Neuron (in vitro differentiated cells): ENCODE data around the gene UBASH3B.
"Not testable (repeated sequence)": the region's sequence is repeated elsewhere in the genome, so short reads cannot be mapped to it uniquely, and the experiment has no call there.

Experiments used
- H2AFZ ChIP-seq: one replicate; pipeline ENCODE4 v1.6.1; 2013; ENCODE audit warnings: low read depth, mild to moderate bottlenecking, inconsistent platforms, low read length, moderate library complexity
- H3K27me3 ChIP-seq: one replicate; pipeline ENCODE4 v1.6.1; 2013; ENCODE audit warnings: low read length; ENCODE audit not compliant: insufficient read depth
- H3K36me3 ChIP-seq: one replicate; pipeline ENCODE4 v1.6.1; 2013; ENCODE audit warnings: low read length; ENCODE audit not compliant: insufficient read depth
- H3K4me1 ChIP-seq: one replicate; pipeline ENCODE4 v1.6.1; 2013; ENCODE audit warnings: low read length; ENCODE audit not compliant: insufficient read depth
- H3K4me3 ChIP-seq: 2 replicates; pipeline ENCODE4 v1.5.1; 2013; ENCODE audit warnings: mild to moderate bottlenecking, low read length, moderate library complexity
- H3K9me3 ChIP-seq: one replicate; pipeline ENCODE4 v1.6.1; 2013; ENCODE audit warnings: low read length

UBASH3B gene

DNA sequence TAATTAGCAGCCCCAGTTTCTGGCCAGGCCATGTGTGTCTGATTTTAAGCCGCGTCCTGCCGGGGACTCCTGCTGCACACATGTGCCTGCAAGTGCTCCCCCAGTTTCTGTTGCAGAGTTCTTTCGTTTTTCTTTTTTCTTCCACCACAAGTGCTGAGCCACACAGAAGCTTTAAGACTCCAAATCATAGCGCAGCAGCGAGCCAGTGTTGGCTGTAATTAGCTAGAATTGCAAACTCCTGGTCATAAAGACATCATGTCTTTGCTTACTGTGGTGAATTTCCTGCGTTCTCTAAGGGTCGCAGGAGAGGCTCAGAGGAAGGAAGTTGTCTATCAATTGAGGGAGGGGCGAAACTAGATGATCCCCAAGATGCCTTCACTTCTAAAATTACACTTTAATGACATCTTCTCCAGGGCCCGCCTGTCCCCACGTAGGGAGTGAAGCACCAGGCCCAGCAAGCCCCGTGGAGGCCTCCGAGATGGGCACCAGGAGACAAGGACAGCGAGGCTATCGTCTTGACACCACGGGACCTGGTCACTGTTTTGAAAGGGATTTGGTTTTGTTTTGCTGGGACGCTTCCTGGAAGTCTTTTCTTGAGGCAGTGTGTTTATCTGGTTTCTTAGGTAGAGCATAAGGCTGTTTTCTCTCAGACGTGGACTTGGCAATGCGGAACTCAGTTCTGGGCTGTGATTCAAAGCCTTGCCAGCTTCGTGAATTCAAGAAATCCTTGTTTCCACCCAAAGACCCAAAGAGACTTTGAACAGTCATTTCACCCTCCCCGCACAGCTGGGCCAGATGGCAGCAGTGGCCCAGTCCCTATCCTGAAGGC, 71.8 kb downstream of the UBASH3B start:
- no peaks in the 10 kb centered on the region for H3K9me3 ChIP-seq
- H3K4me1 ChIP-seq = peaks cover 3% of the 10 kb centered on the region
- H3K36me3 ChIP-seq = no peaks in the 10 kb centered on the region
- no peaks in the 10 kb centered on the region for H3K27me3 ChIP-seq
- no peak overlapping the region for H2AFZ ChIP-seq
- no peak overlapping the region for H3K4me3 ChIP-seq

DNA sequence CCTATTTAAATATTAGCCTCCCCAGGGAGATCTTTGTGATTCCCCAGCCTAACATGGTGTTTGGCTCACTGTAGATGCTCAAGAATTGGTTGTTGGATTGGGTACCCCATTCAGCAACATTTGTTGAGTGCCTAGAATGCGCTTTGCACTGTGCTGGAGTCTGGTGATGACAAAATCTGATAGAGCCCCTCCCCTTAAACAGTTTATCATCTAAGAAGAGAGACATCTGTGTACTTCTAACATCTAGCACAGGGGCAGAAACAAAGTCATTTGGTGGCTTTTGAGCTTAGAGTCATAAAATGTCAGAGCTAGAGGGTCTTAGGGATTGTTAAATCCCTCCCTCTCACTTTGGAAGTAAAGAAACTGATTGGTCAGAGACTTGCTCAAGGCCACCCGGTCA, 73.0 kb downstream of the UBASH3B start:
- no peak overlapping the region for H2AFZ ChIP-seq
- H3K27me3 ChIP-seq = no peaks in the 10 kb centered on the region
- no peaks in the 10 kb centered on the region for H3K9me3 ChIP-seq
- no peaks in the 10 kb centered on the region for H3K36me3 ChIP-seq
- H3K4me3 ChIP-seq = no peak overlapping the region
- peaks cover 2% of the 10 kb centered on the region for H3K4me1 ChIP-seq

DNA sequence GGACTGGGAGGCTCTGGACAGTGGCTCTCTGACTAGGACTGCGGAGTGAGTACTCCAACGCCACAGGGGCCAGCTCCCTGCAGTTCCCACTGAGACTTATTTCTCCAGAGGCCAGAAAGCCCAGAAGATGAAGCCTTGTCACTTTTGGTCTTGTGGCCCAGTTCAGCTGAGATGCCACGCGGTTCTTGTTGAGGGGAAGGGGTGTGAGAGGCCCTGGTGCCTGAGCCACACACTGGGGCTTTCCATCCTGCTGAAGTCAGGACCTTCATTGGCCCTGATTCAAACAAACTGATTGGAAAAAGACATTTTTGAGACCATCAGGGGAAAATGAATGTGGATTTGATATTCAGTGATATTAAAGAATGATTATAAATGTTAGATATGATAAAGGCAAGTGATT, 73.6 kb downstream of the UBASH3B start:
- no peaks in the 10 kb centered on the region for H3K9me3 ChIP-seq
- H3K4me3 ChIP-seq = no peak overlapping the region
- no peaks in the 10 kb centered on the region for H3K27me3 ChIP-seq
- peaks cover 2% of the 10 kb centered on the region for H3K4me1 ChIP-seq
- no peak overlapping the region for H2AFZ ChIP-seq
- no peaks in the 10 kb centered on the region for H3K36me3 ChIP-seq

DNA sequence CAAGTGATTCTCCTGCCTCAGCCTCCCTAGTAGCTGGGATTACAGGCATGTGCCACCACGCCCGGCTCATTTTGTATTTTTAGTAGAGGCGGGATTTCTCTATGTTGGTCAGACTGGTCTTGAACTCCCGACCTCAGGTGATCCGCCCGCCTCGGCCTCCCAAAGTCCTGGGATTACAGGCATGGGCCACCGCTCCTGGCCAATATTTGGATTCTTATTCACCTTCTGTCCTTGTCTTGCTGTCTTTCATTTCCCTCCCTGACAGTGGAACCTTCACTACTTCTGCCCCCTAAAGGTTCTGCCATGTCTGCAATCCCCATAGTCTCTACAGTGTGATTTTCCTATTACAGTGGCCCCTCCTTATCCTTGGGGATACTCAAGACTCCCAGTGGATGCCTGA, 75.2 kb downstream of the UBASH3B start:
- not testable (repeated sequence) for H3K4me1 ChIP-seq, H2AFZ ChIP-seq, H3K4me3 ChIP-seq, H3K36me3 ChIP-seq, H3K9me3 ChIP-seq, H3K27me3 ChIP-seq

DNA sequence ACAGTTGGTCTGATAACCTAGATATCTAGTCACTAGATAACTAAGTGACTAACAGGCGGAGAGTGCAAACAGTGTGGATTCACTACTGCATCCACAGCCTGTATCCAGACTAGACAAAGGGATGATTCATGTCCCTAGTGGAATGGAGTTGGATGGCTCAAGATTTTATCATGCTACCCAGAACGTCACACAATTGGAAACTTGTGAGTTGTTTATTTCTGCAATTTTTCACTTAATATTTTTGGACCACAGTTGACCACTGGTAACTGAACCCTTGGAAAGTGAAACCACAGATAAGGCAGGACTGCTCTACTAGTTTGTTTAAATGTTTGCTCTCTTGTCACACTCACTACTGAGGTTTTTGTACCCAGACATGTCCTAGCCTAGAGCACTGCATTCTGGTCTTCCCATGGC, 76.0 kb downstream of the UBASH3B start:
- H3K36me3 ChIP-seq = no peaks in the 10 kb centered on the region
- H3K4me3 ChIP-seq = no peak overlapping the region
- no peak overlapping the region for H2AFZ ChIP-seq
- peaks cover 2% of the 10 kb centered on the region for H3K4me1 ChIP-seq
- no peaks in the 10 kb centered on the region for H3K9me3 ChIP-seq
- H3K27me3 ChIP-seq = no peaks in the 10 kb centered on the region

DNA sequence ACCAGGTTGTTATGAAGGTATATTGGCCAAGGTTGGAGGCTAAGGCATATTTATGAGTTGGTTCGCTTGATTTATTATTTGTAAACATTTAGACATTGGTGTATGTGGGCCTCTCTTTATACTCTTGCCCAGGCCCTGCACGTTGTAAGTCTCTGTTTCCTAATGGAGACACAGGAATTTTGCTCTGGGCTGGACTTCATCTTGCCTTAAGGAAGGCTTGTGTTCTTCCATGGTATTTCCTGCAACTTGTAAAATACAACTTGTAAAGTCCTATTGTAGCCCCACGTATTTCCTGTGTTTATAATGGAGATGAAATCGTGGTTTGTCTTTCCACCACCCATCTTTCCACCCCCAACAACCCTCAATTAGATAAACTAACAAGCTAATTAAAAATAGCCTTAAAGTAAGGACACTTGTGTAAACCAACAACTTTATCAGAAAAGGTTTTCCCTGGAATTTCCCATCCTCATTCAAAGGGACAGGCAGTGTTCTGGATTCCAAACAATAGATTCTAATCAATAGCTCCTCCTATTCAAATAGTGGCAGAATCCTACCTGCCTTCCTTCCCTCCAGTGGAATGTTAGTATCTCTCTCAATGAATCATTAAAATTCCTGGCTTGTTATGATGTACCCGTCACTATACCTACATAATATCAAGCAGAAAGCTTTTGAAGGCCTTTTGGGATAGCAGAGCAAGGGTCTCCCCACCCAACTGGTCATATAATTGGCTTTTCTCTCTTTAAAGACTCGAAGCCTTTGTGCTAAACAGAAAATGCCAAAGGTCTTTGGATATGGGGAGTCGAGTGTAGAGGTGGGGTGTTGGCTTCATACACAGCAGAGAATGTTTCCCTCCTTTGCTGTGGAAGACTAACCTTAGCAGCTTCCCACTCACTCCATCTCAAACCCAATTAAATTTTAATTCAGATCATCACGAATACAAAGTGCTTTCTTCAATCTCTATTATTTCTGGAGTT, 77.1 kb downstream of the UBASH3B start:
- no peak overlapping the region for H2AFZ ChIP-seq
- H3K27me3 ChIP-seq = no peaks in the 10 kb centered on the region
- H3K36me3 ChIP-seq = no peaks in the 10 kb centered on the region
- H3K4me3 ChIP-seq = no peak overlapping the region
- peaks cover 4% of the 10 kb centered on the region for H3K4me1 ChIP-seq
- no peaks in the 10 kb centered on the region for H3K9me3 ChIP-seq

DNA sequence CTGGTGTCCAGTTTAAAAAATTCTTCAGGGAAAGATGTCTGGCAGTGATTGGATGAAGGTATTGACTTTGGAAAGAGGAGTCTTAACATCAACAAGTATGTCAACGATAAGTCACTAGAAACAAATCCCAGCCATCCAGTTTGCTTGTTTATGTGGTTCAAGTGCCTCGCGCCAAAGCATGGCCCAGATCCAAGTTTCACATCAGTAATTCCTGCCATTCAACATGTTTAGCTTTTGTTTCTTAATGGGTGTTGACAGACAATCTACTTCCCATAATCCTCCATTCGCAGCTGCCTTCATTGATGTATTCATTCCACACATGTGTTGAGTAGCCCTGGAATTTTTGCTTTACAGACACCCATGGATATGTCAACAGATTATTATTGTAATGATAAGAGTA, 77.8 kb downstream of the UBASH3B start:
- Histone ChIP-seq H3K4me1 (peaks cover 11% of the 10 kb centered on the region), H3K27me3 (no peaks in the 10 kb centered on the region), H3K4me3 (no peak overlapping the region), H2AFZ (no peak overlapping the region), H3K36me3 (no peaks in the 10 kb centered on the region), H3K9me3 (no peaks in the 10 kb centered on the region)

DNA sequence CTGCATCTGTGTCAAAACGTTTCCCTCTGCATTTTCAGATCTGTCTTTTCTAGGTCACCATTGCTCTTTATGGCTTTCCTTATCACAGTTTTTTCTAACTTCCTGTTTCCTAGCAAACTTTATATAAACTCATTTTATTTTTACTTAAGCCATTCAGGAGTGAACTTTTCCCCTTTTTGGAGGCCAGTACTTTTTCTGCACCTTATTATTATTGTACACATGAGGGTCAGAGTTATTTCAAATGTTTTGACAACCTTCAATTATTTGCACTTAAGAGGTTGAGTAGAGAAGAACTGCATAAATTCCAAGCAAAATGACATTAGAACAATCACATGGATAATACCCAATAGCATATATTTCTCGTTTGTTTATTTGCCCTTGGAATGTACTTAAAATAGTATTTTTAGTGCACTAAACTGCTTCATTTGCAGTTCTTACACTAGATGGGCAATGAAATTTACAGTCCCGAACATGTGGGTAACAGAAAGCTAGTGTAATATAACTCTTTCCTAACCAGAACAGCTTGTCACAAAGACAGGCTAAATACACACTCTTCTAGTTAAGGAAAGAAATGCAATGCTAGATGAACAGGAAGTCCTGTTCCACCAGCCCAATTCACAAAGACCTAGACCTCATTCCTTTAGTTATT, 79.5 kb downstream of the UBASH3B start:
- Histone ChIP-seq H3K4me1 (peaks cover 11% of the 10 kb centered on the region), H2AFZ (no peak overlapping the region), H3K9me3 (no peaks in the 10 kb centered on the region), H3K27me3 (no peaks in the 10 kb centered on the region), H3K4me3 (no peak overlapping the region), H3K36me3 (no peaks in the 10 kb centered on the region)

DNA sequence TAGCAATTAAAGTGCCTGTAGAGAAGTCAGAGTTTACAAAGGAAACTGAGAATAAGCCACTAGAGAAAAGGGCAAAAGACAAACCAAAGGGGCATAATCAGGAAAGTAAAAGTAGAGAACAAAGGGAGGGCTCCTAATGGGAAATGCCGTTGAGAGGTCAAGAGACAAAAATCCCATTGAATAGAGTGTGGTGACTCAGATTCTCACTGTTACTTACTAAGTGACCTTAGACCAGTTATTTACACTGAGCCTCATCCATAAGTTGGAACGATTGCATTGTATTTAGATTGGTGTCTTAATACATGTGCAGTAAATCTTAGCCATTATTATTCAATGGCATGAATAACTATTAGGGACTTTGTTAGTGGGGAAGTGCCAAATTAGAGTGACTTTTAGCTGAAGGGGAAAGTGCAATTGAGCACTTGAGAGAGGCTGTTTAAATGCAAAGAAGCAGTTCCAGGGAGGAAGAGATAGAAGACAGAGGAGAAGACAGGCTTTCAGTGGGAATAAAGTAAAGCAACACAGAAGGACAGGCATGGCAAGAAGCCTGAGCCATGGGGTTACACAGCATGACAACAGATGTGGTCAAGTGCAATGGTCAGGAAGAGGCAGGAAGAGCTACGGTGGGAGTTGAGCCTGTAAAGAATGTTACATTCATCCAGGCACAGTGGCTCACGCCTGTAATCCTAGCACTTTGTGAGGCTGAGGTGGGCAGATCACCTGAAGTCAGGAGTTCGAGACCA, 82.6 kb downstream of the UBASH3B start:
- Histone ChIP-seq H3K4me1 (peaks cover 20% of the 10 kb centered on the region), H3K36me3 (no peaks in the 10 kb centered on the region)

DNA sequence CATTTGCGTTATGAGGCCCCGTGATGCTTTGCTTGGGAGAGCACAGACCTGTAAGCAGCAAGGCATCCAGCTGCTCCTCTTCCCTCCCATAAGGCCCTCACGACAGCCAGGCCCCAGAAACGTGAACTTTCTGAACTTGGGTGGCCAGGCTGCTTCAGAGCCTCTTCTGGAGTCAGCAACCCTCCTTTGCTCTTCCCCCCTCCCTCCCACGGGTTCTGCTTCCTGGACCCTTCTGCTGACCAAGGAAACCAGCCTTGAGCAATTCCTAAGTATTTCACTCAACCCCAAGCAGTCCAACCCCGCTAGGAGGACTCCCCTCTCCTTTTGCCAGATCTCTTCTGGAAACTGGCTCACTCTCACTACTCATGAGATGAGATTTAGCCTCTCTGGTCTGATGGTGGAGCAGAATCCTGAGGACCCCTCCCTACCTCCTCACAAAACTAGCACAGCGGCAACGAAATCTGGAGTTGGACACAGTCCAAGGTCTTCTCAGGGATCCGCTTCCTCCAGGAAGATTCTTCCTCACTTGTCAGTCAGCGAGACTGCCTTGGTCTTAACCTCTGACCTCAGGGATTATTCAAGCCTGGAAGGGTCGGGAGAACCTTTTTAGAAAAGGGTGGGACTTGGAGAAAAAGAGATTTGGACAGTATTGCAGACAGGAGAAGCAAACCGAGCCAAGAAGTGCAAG, 86.2 kb downstream of the UBASH3B start:
- Histone ChIP-seq H3K4me3 (no peak overlapping the region), H3K4me1 (peaks cover 20% of the 10 kb centered on the region)

More for the DNA sequence above, 82.6 kb downstream of the UBASH3B start:
- Histone ChIP-seq H3K27me3 (no peaks in the 10 kb centered on the region), H3K4me3 (no peak overlapping the region), H2AFZ (no peak overlapping the region), H3K9me3 (no peaks in the 10 kb centered on the region)

DNA sequence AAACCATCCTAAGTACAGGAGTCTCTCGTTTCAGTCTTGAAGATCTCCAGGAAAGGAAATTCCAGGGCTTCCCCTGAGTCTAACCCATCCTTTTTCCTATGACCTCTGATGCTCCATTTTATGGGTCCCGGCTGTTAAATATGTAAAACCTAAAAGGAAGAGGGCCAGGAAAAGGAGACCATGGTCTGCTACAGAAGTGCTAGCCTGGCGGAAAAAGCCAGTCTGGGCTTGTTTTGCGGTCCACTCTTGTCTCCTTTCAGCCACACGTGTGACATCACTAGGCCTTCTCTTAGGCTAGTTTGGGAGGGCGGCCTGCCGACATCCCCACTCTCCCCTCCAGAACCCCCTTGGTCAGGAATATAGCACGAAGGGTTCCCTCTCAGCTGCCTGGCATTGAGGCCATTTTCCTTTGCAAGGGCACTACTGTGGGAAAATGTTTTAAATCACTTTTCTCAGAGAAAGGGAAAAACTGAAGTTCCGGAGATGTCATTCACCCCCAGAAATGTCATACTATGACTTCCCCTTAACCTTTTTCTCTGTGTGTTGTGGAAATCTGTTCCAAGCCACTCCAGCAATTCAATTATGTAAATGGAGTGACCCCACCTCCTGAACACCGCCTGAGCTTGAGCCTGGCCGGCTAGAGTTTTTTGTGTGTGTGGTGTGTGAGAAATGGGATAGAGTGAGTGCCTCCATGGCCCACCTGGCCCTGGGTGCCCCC, 86.9 kb downstream of the UBASH3B start:
- H3K9me3 ChIP-seq = no peaks in the 10 kb centered on the region
- H3K4me3 ChIP-seq = no peak overlapping the region
- no peaks in the 10 kb centered on the region for H3K36me3 ChIP-seq
- H3K4me1 ChIP-seq = peaks cover 24% of the 10 kb centered on the region
- H3K27me3 ChIP-seq = no peaks in the 10 kb centered on the region
- H2AFZ ChIP-seq = no peak overlapping the region

More for the DNA sequence above, 86.2 kb downstream of the UBASH3B start:
- no peaks in the 10 kb centered on the region for H3K27me3 ChIP-seq
- no peaks in the 10 kb centered on the region for H3K36me3 ChIP-seq
- H2AFZ ChIP-seq = no peak overlapping the region
- H3K9me3 ChIP-seq = no peaks in the 10 kb centered on the region
